SK-N-SH (cell line): Measurements from ENCODE around the gene TMEM179. TPM values are rescaled to one million over a fixed set of nuclear protein-coding genes. Genes with fewer than 3 reads are reported as not detected.
A peak's percentile ranks its signal among the peaks of the same experiment; 100 is the strongest.

Source experiments
- CTCF ChIA-PET: fragments of 300-600, 350-600 bp; formaldehyde crosslinking; extraction: SDS; loops from one replicate; lab custom pipeline; 2021; lab: Yijun Ruan, JAX
- POLR2A ChIA-PET: fragments of 350-600 bp; sonication (Branson Sonifier 250); formaldehyde crosslinking; extraction: SDS; loops from one replicate; lab custom pipeline; 2020; ENCODE audit warnings: antibody characterized with exemption, inconsistent platforms; lab: Yijun Ruan, JAX
- DNase-seq: peaks from one replicate; pipeline ENCODE4 v3.0.0; 2012
- H2AFZ ChIP-seq: fragments of 200-600 bp; sonication (generic); 2 replicates; pipeline ENCODE4 v1.8.1; 2016; ENCODE audit warnings: antibody characterized with exemption, mild to moderate bottlenecking, low read depth
- H3F3A ChIP-seq: fragments of 200-600 bp; sonication (generic); replicated peaks from 2 replicates; pipeline ENCODE3; 2016; ENCODE audit warnings: antibody characterized with exemption, mild to moderate bottlenecking; ENCODE audit not compliant: insufficient read depth
- H3K27ac ChIP-seq, 2 experiments: fragments of 200-500 bp in 1 of 2; fragments of 200-600 bp in 1 of 2; sonication (Bioruptor generic) in 1 of 2; sonication (generic), shearing (Covaris generic) in 1 of 2; 2 replicates each; pipeline versions ENCODE4 v1.5.1 to v1.6.1; 2014 to 2016; ENCODE audit warnings: low read depth in 2 of 2, inconsistent platforms in 1 of 2, low read length in 1 of 2, mild to moderate bottlenecking in 1 of 2, mixed read lengths in 1 of 2
- H3K27me3 ChIP-seq: fragments of 200-600 bp; sonication (generic), shearing (Covaris generic); 2 replicates; pipeline ENCODE4 v1.6.1; 2016; ENCODE audit warnings: mixed run types; ENCODE audit not compliant: insufficient read depth
- H3K36me3 ChIP-seq, 2 experiments: fragments of 200-500 bp in 1 of 2; fragments of 200-600 bp in 1 of 2; sonication (Bioruptor generic) in 1 of 2; sonication (generic) in 1 of 2; replicated peaks in 1 of 2; 2 replicates each; pipeline versions ENCODE3 to v1.5.1; 2014 to 2016; ENCODE audit warnings: low read length in 1 of 2, mild to moderate bottlenecking in 1 of 2; ENCODE audit not compliant: insufficient read depth in 2 of 2, control insufficient read depth in 1 of 2
- H3K4me1 ChIP-seq, 2 experiments: fragments of 200-500 bp in 1 of 2; fragments of 200-600 bp in 1 of 2; sonication (Bioruptor generic) in 1 of 2; sonication (generic), shearing (Covaris generic) in 1 of 2; 2 replicates each; pipeline versions ENCODE4 v1.5.1 to v1.6.1; 2014 to 2016; ENCODE audit warnings: low read depth in 1 of 2, low read length in 1 of 2, mixed run types in 1 of 2; ENCODE audit not compliant: insufficient read depth in 2 of 2, control insufficient read depth in 1 of 2
- H3K4me2 ChIP-seq: fragments of 200-600 bp; sonication (generic), shearing (Covaris generic); 2 replicates; pipeline ENCODE4 v1.6.1; 2017; ENCODE audit warnings: mixed run types
- H3K4me3 ChIP-seq, 2 experiments: fragments of 200-500 bp in 1 of 2; fragments of 200-600 bp in 1 of 2; sonication (Bioruptor generic) in 1 of 2; sonication (generic), shearing (Covaris generic) in 1 of 2; 2 replicates each; pipeline versions ENCODE4 v1.5.1 to v1.8.1; 2014 to 2016; ENCODE audit warnings: low read depth in 2 of 2, inconsistent platforms in 1 of 2, low read length in 1 of 2, mild to moderate bottlenecking in 1 of 2, mixed read lengths in 1 of 2, moderate library complexity in 1 of 2
- H3K79me2 ChIP-seq: fragments of 200-600 bp; sonication (generic); 2 replicates; pipeline ENCODE4 v1.8.1; 2017; ENCODE audit warnings: mild to moderate bottlenecking; ENCODE audit not compliant: insufficient read depth
- H3K9ac ChIP-seq: fragments of 200-600 bp; sonication (generic); 2 replicates; pipeline ENCODE4 v1.6.1; 2017; ENCODE audit warnings: mixed run types
- H3K9me2 ChIP-seq: fragments of 200-600 bp; sonication (generic); 2 replicates; pipeline ENCODE4 v1.6.1; 2017; ENCODE audit warnings: mixed run types
- H3K9me3 ChIP-seq: fragments of 200-600 bp; sonication (generic); 2 replicates; pipeline ENCODE4 v1.6.1; 2017; ENCODE audit warnings: mixed run types, mild to moderate bottlenecking, moderate library complexity
- H4K20me1 ChIP-seq: fragments of 200-600 bp; sonication (generic); 2 replicates; pipeline ENCODE4 v1.6.1; 2017; ENCODE audit warnings: mild to moderate bottlenecking, mixed run types; ENCODE audit not compliant: insufficient read depth
- EP300 ChIP-seq, 2 experiments: IDR thresholded peaks; 2 replicates each; pipeline versions ENCODE4 v1.4.0 to v1.6.1; 2012; ENCODE audit warnings: borderline replicate concordance in 1 of 2, low read depth in 1 of 2, low read length in 1 of 2
- EZH2phosphoT487 ChIP-seq: fragments of 200-600 bp; sonication (generic); IDR thresholded peaks from 2 replicates; pipeline ENCODE4 v1.6.1; 2017; ENCODE audit warnings: low read depth, mixed run types, mild to moderate bottlenecking, antibody characterized with exemption, moderate library complexity, borderline replicate concordance
- FOXM1 ChIP-seq: IDR thresholded peaks from 2 replicates; pipeline ENCODE4 v1.4.0; 2012; ENCODE audit warnings: low read depth, mild to moderate bottlenecking
- IRF3 ChIP-seq: fragments of 150-350 bp; IDR thresholded peaks from 2 replicates; pipeline ENCODE4 v1.6.1; 2016; ENCODE audit warnings: mild to moderate bottlenecking, low read depth, low read length
- JUND ChIP-seq: IDR thresholded peaks from 2 replicates; pipeline ENCODE4 v1.4.0; 2012
- MEF2A ChIP-seq: IDR thresholded peaks from 2 replicates; pipeline ENCODE4 v1.4.0; 2012; ENCODE audit warnings: low read depth, borderline replicate concordance
- NFIC ChIP-seq: IDR thresholded peaks from 2 replicates; pipeline ENCODE4 v1.4.0; 2012; ENCODE audit warnings: borderline replicate concordance
- PBX3 ChIP-seq: IDR thresholded peaks from 2 replicates; pipeline ENCODE4; 2012
- RAD21 ChIP-seq: IDR thresholded peaks from 2 replicates; pipeline ENCODE4 v1.6.1; 2012; ENCODE audit warnings: mild to moderate bottlenecking, low read length
- TAF1 ChIP-seq: IDR thresholded peaks from 2 replicates; pipeline ENCODE4 v1.6.1; 2012; ENCODE audit warnings: low read depth, mild to moderate bottlenecking, low read length, moderate library complexity, borderline replicate concordance
- TCF12 ChIP-seq: IDR thresholded peaks from 2 replicates; pipeline ENCODE4 v1.4.0; 2012
- USF1 ChIP-seq: IDR thresholded peaks from 2 replicates; pipeline ENCODE4 v1.4.0; 2012; ENCODE audit warnings: low read depth, borderline replicate concordance
- YY1 ChIP-seq: IDR thresholded peaks from 2 replicates; pipeline ENCODE4 v1.4.0; 2012; ENCODE audit warnings: low read depth, mild to moderate bottlenecking
- WGBS: methylation state at CpG from one replicate; pipeline ENCODE4 v1.1.6; 2017; ENCODE audit warnings: low lambda C conversion rate; 5-methylcytosine and 5-hydroxymethylcytosine counted together
- polyA plus RNA-seq, 3 experiments: library from polyadenylated mRNA; depleted of rRNA; stranded (reverse); fragments of >200 nt; gene quantifications; 2 replicates each; pipeline ENCODE4 v1.2.3, GENCODE V29; 2012

The TMEM179 gene
- polyA plus RNA-seq, 1 of the 3 experiments (the other 2 are of a cell fraction): 1.7 TPM

GRCh38 chr14:104595116-104595675 is 9.4 kb downstream of the TMEM179 start:
- no peaks in the 10 kb centered on the region for H3K9me2 ChIP-seq
- no peak overlapping the region for H3K4me2 ChIP-seq
- H3K4me3 ChIP-seq: no peak overlapping the region
- ChIA-PET POLR2A (no interaction called here), CTCF (interaction anchor here (1.0 to 2.6 kb wide), 6 partner anchors 13 to 501 kb away, joined by 3 to 16 read pairs (median 4); no protein-coding TSS in a partner anchor)
- no peaks in the 10 kb centered on the region for H3K79me2 ChIP-seq
- 76% methylated on average over 9 of the region's 14 CpGs for WGBS
- DNase-seq: no peak
- no peak overlapping the region for H3K9ac ChIP-seq
- H4K20me1 ChIP-seq: no peaks in the 10 kb centered on the region
- no peaks in the 10 kb centered on the region for H3F3A ChIP-seq
- H3K4me1 ChIP-seq: peaks cover 0 to 81% of the 10 kb centered on the region in 2 experiments; a peak in 2 of 4 replicates
- no peaks in the 10 kb centered on the region for H3K36me3 ChIP-seq
- H3K27me3 ChIP-seq: no peaks in the 10 kb centered on the region
- no peak overlapping the region for H2AFZ ChIP-seq
- no peak overlapping the region for H3K27ac ChIP-seq
- no peak for TF ChIP-seq EZH2phosphoT487
- no peaks in the 10 kb centered on the region for H3K9me3 ChIP-seq

GRCh38 chr14:104594310-104595046 is 10.1 kb downstream of the TMEM179 start:
- no peak overlapping the region for H3K4me2 ChIP-seq
- ChIA-PET CTCF (interaction anchor here (1.0 to 2.6 kb wide), 7 partner anchors 12 to 516 kb away, joined by 3 to 16 read pairs (median 4); no protein-coding TSS in a partner anchor), POLR2A (no interaction called here)
- H3K4me3 ChIP-seq: no peak overlapping the region
- H3K27me3 ChIP-seq: no peaks in the 10 kb centered on the region
- no peaks in the 10 kb centered on the region for H3K79me2 ChIP-seq
- no peaks in the 10 kb centered on the region for H3K9me2 ChIP-seq
- peaks cover 0 to 81% of the 10 kb centered on the region in 2 experiments; a peak in 1 of 4 replicates for H3K4me1 ChIP-seq
- no peak overlapping the region for H2AFZ ChIP-seq
- no peaks in the 10 kb centered on the region for H3K9me3 ChIP-seq
- peak; percentile 36 for DNase-seq
- peak overlapping the region in 1 of 2 experiments; percentile 36; a peak in 2 of 4 replicates for H3K27ac ChIP-seq
- no peak overlapping the region for H3K9ac ChIP-seq
- H4K20me1 ChIP-seq: no peaks in the 10 kb centered on the region
- TF ChIP-seq NFIC (no peak), EP300 (IDR thresholded peaks at IDR 0.05; ENCODE audit: borderline replicate concordance in 1 of 2, low read depth in 1 of 2, low read length in 1 of 2) (no peak), TCF12 (no peak), RAD21 (no peak)
- H3F3A ChIP-seq: no peaks in the 10 kb centered on the region
- 55% methylated on average over 8 of the region's 15 CpGs for WGBS
- H3K36me3 ChIP-seq: no peaks in the 10 kb centered on the region

GRCh38 chr14:104593710-104594136 is 10.8 kb downstream of the TMEM179 start:
- 63% methylated on average over 10 of the region's 12 CpGs for WGBS
- no peak for TF ChIP-seq YY1
- no peak for TF ChIP-seq JUND
- TF ChIP-seq MEF2A: no peak
- TF ChIP-seq FOXM1: no peak
- TF ChIP-seq PBX3: no peak
- TF ChIP-seq IRF3: no peak
- TF ChIP-seq TAF1: no peak
- no peak for TF ChIP-seq USF1
- TF ChIP-seq EZH2phosphoT487: no peak

More at GRCh38 chr14:104593710-104594136, 10.8 kb downstream of the TMEM179 start:
- ChIA-PET POLR2A (no interaction called here), CTCF (interaction anchor here (0.9 to 2.6 kb wide), 9 partner anchors 8 to 516 kb away, joined by 3 to 16 read pairs (median 4); no protein-coding TSS in a partner anchor)
- Histone ChIP-seq H3K27ac (peak overlapping the region in 1 of 2 experiments; percentile 51; a peak in 2 of 4 replicates), H3K27me3 (no peaks in the 10 kb centered on the region), H3K4me3 (no peak overlapping the region), H3K4me2 (no peak overlapping the region), H3F3A (no peaks in the 10 kb centered on the region), H3K9me2 (no peaks in the 10 kb centered on the region), H3K4me1 (peaks cover 0 to 81% of the 10 kb centered on the region in 2 experiments; a peak in 1 of 4 replicates), H3K79me2 (no peaks in the 10 kb centered on the region), H3K9ac (no peak overlapping the region), H3K36me3 (no peaks in the 10 kb centered on the region), H3K9me3 (no peaks in the 10 kb centered on the region), H2AFZ (no peak overlapping the region), H4K20me1 (no peaks in the 10 kb centered on the region)
- peak; percentile 45 for DNase-seq
